ENCODE results near the gene CLIC3. TPM values are rescaled to one million over a fixed set of nuclear protein-coding genes. Genes with fewer than 3 reads are reported as not detected.

Gene CLIC3
- total RNA-seq, 1 experiment from 2014 or later, result not detected

Other genes with a start within 250 kb of the CLIC3 start
- gene LCN6, start 248.0 kb downstream of the CLIC3 start, total RNA-seq (2014; rRNA removed; shearing (Covaris generic); ENCODE audit: low replicate concordance), result not detected in 2 replicates
- not detected in 2 replicates for gene LCN8, start 238.3 kb downstream of the CLIC3 start, total RNA-seq (2014; rRNA removed; shearing (Covaris generic); ENCODE audit: low replicate concordance)
- not detected in 2 replicates for gene LCN15, start 232.1 kb downstream of the CLIC3 start, total RNA-seq (2014; rRNA removed; shearing (Covaris generic); ENCODE audit: low replicate concordance)
- gene TMEM141, start 205.2 kb downstream of the CLIC3 start, total RNA-seq (2014; rRNA removed; shearing (Covaris generic); ENCODE audit: low replicate concordance), result 20.5 and 61.8 TPM in 2 replicates
- 1.6 TPM in 1 of 2 replicates, not detected in the other for gene CCDC183, start 200.2 kb downstream of the CLIC3 start, total RNA-seq (2014; rRNA removed; shearing (Covaris generic); ENCODE audit: low replicate concordance)
- gene RABL6, start 188.6 kb downstream of the CLIC3 start, total RNA-seq (2014; rRNA removed; shearing (Covaris generic); ENCODE audit: low replicate concordance), result 43.1 and 78.1 TPM in 2 replicates
- 1.9 and 5.0 TPM in 2 replicates for gene AJM1, start 154.1 kb downstream of the CLIC3 start, total RNA-seq (2014; rRNA removed; shearing (Covaris generic); ENCODE audit: low replicate concordance)
- 82.5 and 164 TPM in 2 replicates for gene PHPT1, start 147.2 kb downstream of the CLIC3 start, total RNA-seq (2014; rRNA removed; shearing (Covaris generic); ENCODE audit: low replicate concordance)
- 7.9 TPM in 2 replicates for gene MAMDC4, start 144.2 kb downstream of the CLIC3 start, total RNA-seq (2014; rRNA removed; shearing (Covaris generic); ENCODE audit: low replicate concordance)
- gene EDF1, start 130.3 kb downstream of the CLIC3 start, total RNA-seq (2014; rRNA removed; shearing (Covaris generic); ENCODE audit: low replicate concordance), result 152 and 302 TPM in 2 replicates
- gene TRAF2, start 110.1 kb downstream of the CLIC3 start, total RNA-seq (2014; rRNA removed; shearing (Covaris generic); ENCODE audit: low replicate concordance), result 6.3 and 11.3 TPM in 2 replicates
- 37.3 and 103 TPM in 2 replicates for gene FBXW5, start 51.8 kb downstream of the CLIC3 start, total RNA-seq (2014; rRNA removed; shearing (Covaris generic); ENCODE audit: low replicate concordance)
- not detected in 2 replicates for gene C8G, start 51.3 kb downstream of the CLIC3 start, total RNA-seq (2014; rRNA removed; shearing (Covaris generic); ENCODE audit: low replicate concordance)
- gene LCN12, start 44.3 kb downstream of the CLIC3 start, total RNA-seq (2014; rRNA removed; shearing (Covaris generic); ENCODE audit: low replicate concordance), result not detected in 2 replicates
- gene PTGDS, start 19.1 kb downstream of the CLIC3 start, total RNA-seq (2014; rRNA removed; shearing (Covaris generic); ENCODE audit: low replicate concordance), result not detected in 2 replicates
- gene LCNL1, start 13.6 kb downstream of the CLIC3 start, total RNA-seq (2014; rRNA removed; shearing (Covaris generic); ENCODE audit: low replicate concordance), result not detected in 2 replicates
- gene PAXX, start 4.1 kb downstream of the CLIC3 start, total RNA-seq (2014; rRNA removed; shearing (Covaris generic); ENCODE audit: low replicate concordance), result 20.1 and 62.6 TPM in 2 replicates
- 2.4 and 6.4 TPM in 2 replicates for gene ABCA2, start 31.7 kb upstream of the CLIC3 start, total RNA-seq (2014; rRNA removed; shearing (Covaris generic); ENCODE audit: low replicate concordance)
- gene FUT7, start 35.5 kb upstream of the CLIC3 start, total RNA-seq (2014; rRNA removed; shearing (Covaris generic); ENCODE audit: low replicate concordance), result not detected in 2 replicates
- not detected in 2 replicates for gene NPDC1, start 49.6 kb upstream of the CLIC3 start, total RNA-seq (2014; rRNA removed; shearing (Covaris generic); ENCODE audit: low replicate concordance)
- gene ENTPD2, start 57.5 kb upstream of the CLIC3 start, total RNA-seq (2014; rRNA removed; shearing (Covaris generic); ENCODE audit: low replicate concordance), result not detected in 2 replicates
- 18.6 and 53.2 TPM in 2 replicates for gene SAPCD2, start 74.0 kb upstream of the CLIC3 start, total RNA-seq (2014; rRNA removed; shearing (Covaris generic); ENCODE audit: low replicate concordance)
- 15.1 and 26.2 TPM in 2 replicates for gene UAP1L1, start 80.9 kb upstream of the CLIC3 start, total RNA-seq (2014; rRNA removed; shearing (Covaris generic); ENCODE audit: low replicate concordance)
- gene MAN1B1, start 90.4 kb upstream of the CLIC3 start, total RNA-seq (2014; rRNA removed; shearing (Covaris generic); ENCODE audit: low replicate concordance), result 28.9 and 58.1 TPM in 2 replicates
- gene DPP7, start 118.2 kb upstream of the CLIC3 start, total RNA-seq (2014; rRNA removed; shearing (Covaris generic); ENCODE audit: low replicate concordance), result 114 and 237 TPM in 2 replicates
- not detected in 2 replicates for gene GRIN1, start 142.6 kb upstream of the CLIC3 start, total RNA-seq (2014; rRNA removed; shearing (Covaris generic); ENCODE audit: low replicate concordance)
- gene LRRC26, start 173.5 kb upstream of the CLIC3 start, total RNA-seq (2014; rRNA removed; shearing (Covaris generic); ENCODE audit: low replicate concordance), result not detected in 2 replicates
- not detected in 2 replicates for gene TMEM210, start 175.5 kb upstream of the CLIC3 start, total RNA-seq (2014; rRNA removed; shearing (Covaris generic); ENCODE audit: low replicate concordance)
- 16.8 and 28.0 TPM in 2 replicates for gene ANAPC2, start 192.0 kb upstream of the CLIC3 start, total RNA-seq (2014; rRNA removed; shearing (Covaris generic); ENCODE audit: low replicate concordance)
- gene SSNA1, start 192.1 kb upstream of the CLIC3 start, total RNA-seq (2014; rRNA removed; shearing (Covaris generic); ENCODE audit: low replicate concordance), result 48.9 and 101 TPM in 2 replicates
- 5.7 and 15.2 TPM in 2 replicates for gene TPRN, start 204.2 kb upstream of the CLIC3 start, total RNA-seq (2014; rRNA removed; shearing (Covaris generic); ENCODE audit: low replicate concordance)
- 30.6 and 39.8 TPM in 2 replicates for gene TMEM203, start 209.1 kb upstream of the CLIC3 start, total RNA-seq (2014; rRNA removed; shearing (Covaris generic); ENCODE audit: low replicate concordance)
- gene NDOR1, start 209.1 kb upstream of the CLIC3 start, total RNA-seq (2014; rRNA removed; shearing (Covaris generic); ENCODE audit: low replicate concordance), result 7.8 and 13.1 TPM in 2 replicates
- gene RNF208, start 225.7 kb upstream of the CLIC3 start, total RNA-seq (2014; rRNA removed; shearing (Covaris generic); ENCODE audit: low replicate concordance), result 0.26 and 0.36 TPM in 2 replicates
- 0.75 and 1.2 TPM in 2 replicates for gene CYSRT1, start 228.6 kb upstream of the CLIC3 start, total RNA-seq (2014; rRNA removed; shearing (Covaris generic); ENCODE audit: low replicate concordance)
- gene RNF224, start 230.9 kb upstream of the CLIC3 start, total RNA-seq (2014; rRNA removed; shearing (Covaris generic); ENCODE audit: low replicate concordance), result 0.37 TPM in 1 of 2 replicates, not detected in the other
- gene SLC34A3, start 234.3 kb upstream of the CLIC3 start, total RNA-seq (2014; rRNA removed; shearing (Covaris generic); ENCODE audit: low replicate concordance), result not detected in 2 replicates
- gene TUBB4B, start 244.7 kb upstream of the CLIC3 start, total RNA-seq (2014; rRNA removed; shearing (Covaris generic); ENCODE audit: low replicate concordance), result 97.1 and 152 TPM in 2 replicates